Measurements from ENCODE around the gene STAT5A. TPM values are rescaled to one million over a fixed set of nuclear protein-coding genes. Genes with fewer than 3 reads are reported as not detected.
A peak's percentile ranks its signal among the peaks of the same experiment; 100 is the strongest.
"Not testable (repeated sequence)": the region's sequence is repeated elsewhere in the genome, so short reads cannot be mapped to it uniquely, and the experiment has no call there.

STAT5A gene
- polyA plus RNA-seq, result 10 to 100 TPM; 33.2 to 62.9 (median 38.2) TPM

GRCh38 chr17:42287977-42288802, at the start of gene STAT5A:
STAT5A (plus strand) TSS chr17:42288498; CDS start chr17:42289412, 914 bp downstream.
- peak within 1 kb of the TSS; percentile 91 to 96 (median 94) for H3K27ac Mint-ChIP-seq
- H3K4me1 Mint-ChIP-seq, result peaks cover 40 to 54% of the 10 kb centered on the region in 2 donors
- peak within 1 kb of the TSS; percentile 87 to 92 (median 88) for H3K4me3 Mint-ChIP-seq
- peak; percentile 84 to 85 (median 85) for DNase-seq
- H3K9me3 Mint-ChIP-seq, result no peaks in the 10 kb centered on the region
- H3K27me3 Mint-ChIP-seq (ENCODE audit: low read depth in 3 of 3), result peaks cover 1 to 2% (median 2%) of the 10 kb centered on the region in 3 donors
- H3K36me3 Mint-ChIP-seq, result peaks cover 0 to 4% (median 0%) of the 10 kb centered on the region in 3 donors

GRCh38 chr17:42239576-42239975, 48.7 kb upstream of the STAT5A start:
- peaks cover 23 to 33% of the 10 kb centered on the region in 2 donors for H3K4me1 Mint-ChIP-seq

GRCh38 chr17:42240201-42240600, 48.1 kb upstream of the STAT5A start:
- Mint-ChIP-seq H3K4me1 (peaks cover 23 to 29% of the 10 kb centered on the region in 2 donors), H3K27ac (peak overlapping the region in 2 of 6 donors; percentile 20 to 60), H3K27me3 (ENCODE audit: low read depth in 3 of 3) (peaks cover 0 to 2% (median 2%) of the 10 kb centered on the region in 3 donors), H3K4me3 (no peak overlapping the region), H3K36me3 (no peaks in the 10 kb centered on the region), H3K9me3 (no peaks in the 10 kb centered on the region)
- DNase-seq, result no peak

More at GRCh38 chr17:42239576-42239975, 48.7 kb upstream of the STAT5A start:
- H3K4me3 Mint-ChIP-seq; DNase-seq; H3K36me3 Mint-ChIP-seq; H3K27ac Mint-ChIP-seq; H3K27me3 Mint-ChIP-seq (ENCODE audit: low read depth in 3 of 3); H3K9me3 Mint-ChIP-seq: not testable (repeated sequence)

GRCh38 chr17:42240863-42241262, 47.4 kb upstream of the STAT5A start:
- not testable (repeated sequence) for DNase-seq; H3K27me3 Mint-ChIP-seq (ENCODE audit: low read depth in 3 of 3); H3K27ac Mint-ChIP-seq; H3K4me3 Mint-ChIP-seq; H3K9me3 Mint-ChIP-seq; H3K36me3 Mint-ChIP-seq
- H3K4me1 Mint-ChIP-seq, result peaks cover 25 to 29% of the 10 kb centered on the region in 2 donors

DNA sequence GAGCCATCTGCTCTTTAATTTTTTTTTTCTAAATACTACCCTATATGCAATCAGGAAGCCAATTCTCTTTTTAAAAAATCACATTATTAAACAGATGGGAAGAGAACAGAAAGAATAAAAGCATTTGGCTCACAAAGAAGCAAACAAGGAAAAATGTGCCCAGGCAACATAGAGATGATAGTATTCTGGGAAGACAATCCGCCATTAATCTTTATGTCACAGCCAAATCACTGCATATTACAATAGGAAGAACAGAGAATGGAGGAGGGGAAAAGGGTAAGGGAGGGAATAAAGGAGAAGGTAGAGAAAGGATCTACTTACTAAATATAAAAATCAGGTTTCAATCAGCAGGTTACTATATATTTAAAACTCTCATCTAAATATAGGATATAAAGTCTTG, 46.4 kb upstream of the STAT5A start:
- H3K36me3 Mint-ChIP-seq, result no peaks in the 10 kb centered on the region
- peaks cover 29 to 31% of the 10 kb centered on the region in 2 donors for H3K4me1 Mint-ChIP-seq
- H3K27ac Mint-ChIP-seq, result peak overlapping the region in 1 of 6 donors; percentile 34
- no peak for DNase-seq
- H3K9me3 Mint-ChIP-seq, result no peaks in the 10 kb centered on the region
- H3K4me3 Mint-ChIP-seq, result no peak overlapping the region
- peaks cover 2 to 3% (median 2%) of the 10 kb centered on the region in 3 donors for H3K27me3 Mint-ChIP-seq (ENCODE audit: low read depth in 3 of 3)

DNA sequence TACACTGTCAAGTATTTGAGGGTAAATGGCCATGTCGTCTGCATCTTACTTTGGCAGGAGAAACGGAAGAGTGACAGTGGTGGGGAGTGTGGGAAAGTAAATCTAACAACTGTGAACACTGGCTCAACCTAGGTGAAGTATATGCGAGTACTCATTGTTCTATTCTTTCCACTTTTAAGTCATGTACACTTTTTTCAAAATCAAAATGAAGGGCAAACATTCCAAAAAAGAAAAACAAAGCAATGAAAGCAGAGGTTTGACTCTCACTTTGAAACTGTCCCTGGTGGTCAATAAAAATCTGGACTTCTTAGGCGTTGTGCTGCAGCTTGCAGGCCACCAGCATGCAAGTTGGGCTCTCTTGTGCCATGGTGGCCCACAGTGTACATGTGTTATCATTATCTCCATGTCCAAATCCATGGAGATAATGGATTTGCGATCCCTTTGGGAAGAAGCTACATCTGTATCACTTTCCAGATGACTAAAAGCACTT, 44.8 kb upstream of the STAT5A start:
- H3K4me1 Mint-ChIP-seq, result peaks cover 39 to 45% of the 10 kb centered on the region in 2 donors
- H3K9me3 Mint-ChIP-seq, result no peaks in the 10 kb centered on the region
- no peak for DNase-seq
- no peak overlapping the region for H3K4me3 Mint-ChIP-seq
- no peaks in the 10 kb centered on the region for H3K36me3 Mint-ChIP-seq
- H3K27ac Mint-ChIP-seq, result peak overlapping the region in 4 of 6 donors; percentile 32 to 80 (median 74)
- peaks cover 2 to 3% (median 3%) of the 10 kb centered on the region in 3 donors for H3K27me3 Mint-ChIP-seq (ENCODE audit: low read depth in 3 of 3)

- H3K36me3 Mint-ChIP-seq; H3K4me3 Mint-ChIP-seq; DNase-seq; H3K9me3 Mint-ChIP-seq; H3K27me3 Mint-ChIP-seq (ENCODE audit: low read depth in 3 of 3): not testable (repeated sequence)
- Mint-ChIP-seq H3K27ac (peak overlapping the region in 5 of 6 donors; percentile 26 to 73 (median 40)), H3K4me1 (peaks cover 45 to 51% of the 10 kb centered on the region in 2 donors)
These were observed 44.2 kb upstream of the STAT5A start for GRCh38 chr17:42244116-42244515.

DNA sequence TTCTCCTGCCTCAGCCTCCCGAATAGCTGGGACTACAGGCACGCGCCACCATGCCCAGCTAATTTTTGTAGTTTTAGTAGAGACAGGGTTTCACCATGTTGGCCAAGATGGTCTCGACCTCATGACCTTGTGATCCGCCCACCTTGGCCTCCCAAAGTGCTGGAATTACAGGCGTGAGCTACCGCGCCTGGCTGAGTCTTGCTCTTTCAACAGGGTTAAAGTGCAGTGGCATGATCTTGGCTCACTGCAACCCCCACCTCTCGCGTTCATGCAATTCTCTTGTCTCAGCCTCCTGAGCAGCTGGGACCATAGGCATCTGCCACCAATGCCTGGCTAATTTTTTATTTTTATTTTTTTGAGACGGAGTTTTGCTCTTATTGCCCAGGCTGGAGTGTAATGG, 43.1 kb upstream of the STAT5A start:
- not testable (repeated sequence) for H3K27ac Mint-ChIP-seq; H3K4me3 Mint-ChIP-seq; H3K36me3 Mint-ChIP-seq; H3K9me3 Mint-ChIP-seq; DNase-seq; H3K27me3 Mint-ChIP-seq (ENCODE audit: low read depth in 3 of 3)
- peaks cover 55 to 62% of the 10 kb centered on the region in 2 donors for H3K4me1 Mint-ChIP-seq

- H3K9me3 Mint-ChIP-seq, result no peaks in the 10 kb centered on the region
- peaks cover 60 to 73% of the 10 kb centered on the region in 2 donors for H3K4me1 Mint-ChIP-seq
- H3K27me3 Mint-ChIP-seq (ENCODE audit: low read depth in 3 of 3), result peaks cover 3 to 9% (median 6%) of the 10 kb centered on the region in 3 donors
- DNase-seq, result no peak
- no peaks in the 10 kb centered on the region for H3K36me3 Mint-ChIP-seq
- peak overlapping the region; percentile 93 to 100 (median 99) for H3K27ac Mint-ChIP-seq
- H3K4me3 Mint-ChIP-seq, result peak overlapping the region in 4 of 5 donors; percentile 20 to 66 (median 40)
These were observed 41.8 kb upstream of the STAT5A start for GRCh38 chr17:42246515-42246914.

DNA sequence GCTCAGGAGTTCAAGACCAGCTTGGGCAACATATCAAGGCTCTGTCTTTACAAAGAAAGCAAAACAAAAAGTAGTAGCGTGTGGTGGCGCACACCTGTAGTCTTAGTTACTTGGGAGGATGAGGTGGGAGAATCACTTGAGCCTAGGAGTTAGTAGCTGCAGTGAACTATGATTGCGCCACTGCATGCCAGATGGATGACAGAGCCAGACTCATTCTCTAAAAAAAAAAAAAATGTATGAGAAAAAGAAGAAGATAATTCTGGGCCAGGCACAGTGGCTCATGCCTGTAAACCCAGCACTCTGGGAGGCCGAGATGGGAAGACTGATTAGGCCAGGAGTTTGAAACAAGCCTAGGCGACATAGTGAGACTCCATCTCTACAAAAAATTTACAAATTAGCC, 40.6 kb upstream of the STAT5A start:
- Mint-ChIP-seq H3K4me1 (peaks cover 60 to 65% of the 10 kb centered on the region in 2 donors), H3K27me3 (ENCODE audit: low read depth in 3 of 3) (peaks cover 2 to 9% (median 6%) of the 10 kb centered on the region in 3 donors), H3K9me3 (no peaks in the 10 kb centered on the region), H3K4me3 (peak overlapping the region; percentile 52 to 92 (median 60)), H3K36me3 (no peaks in the 10 kb centered on the region), H3K27ac (peak overlapping the region; percentile 93 to 100 (median 99))
- DNase-seq, result no peak

GRCh38 chr17:42248351-42249179, 39.7 kb upstream of the STAT5A start:
- Mint-ChIP-seq H3K36me3 (no peaks in the 10 kb centered on the region), H3K9me3 (no peaks in the 10 kb centered on the region), H3K27ac (peak overlapping the region; percentile 93 to 100 (median 99)), H3K4me1 (peaks cover 61 to 67% of the 10 kb centered on the region in 2 donors), H3K4me3 (peak overlapping the region; percentile 85 to 97 (median 89)), H3K27me3 (ENCODE audit: low read depth in 3 of 3) (peaks cover 2 to 9% (median 6%) of the 10 kb centered on the region in 3 donors)
- peak; percentile 79 to 86 (median 79) for DNase-seq

GRCh38 chr17:42249681-42250446, 38.4 kb upstream of the STAT5A start:
- peak; percentile 27 to 70 (median 43) for DNase-seq
- Mint-ChIP-seq H3K4me1 (peaks cover 54 to 64% of the 10 kb centered on the region in 2 donors), H3K27ac (peak overlapping the region; percentile 93 to 100 (median 99)), H3K36me3 (peaks cover 0 to 3% (median 0%) of the 10 kb centered on the region in 3 donors), H3K4me3 (peak overlapping the region; percentile 50 to 97 (median 72)), H3K9me3 (no peaks in the 10 kb centered on the region), H3K27me3 (ENCODE audit: low read depth in 3 of 3) (peaks cover 2 to 9% (median 4%) of the 10 kb centered on the region in 3 donors)

DNA sequence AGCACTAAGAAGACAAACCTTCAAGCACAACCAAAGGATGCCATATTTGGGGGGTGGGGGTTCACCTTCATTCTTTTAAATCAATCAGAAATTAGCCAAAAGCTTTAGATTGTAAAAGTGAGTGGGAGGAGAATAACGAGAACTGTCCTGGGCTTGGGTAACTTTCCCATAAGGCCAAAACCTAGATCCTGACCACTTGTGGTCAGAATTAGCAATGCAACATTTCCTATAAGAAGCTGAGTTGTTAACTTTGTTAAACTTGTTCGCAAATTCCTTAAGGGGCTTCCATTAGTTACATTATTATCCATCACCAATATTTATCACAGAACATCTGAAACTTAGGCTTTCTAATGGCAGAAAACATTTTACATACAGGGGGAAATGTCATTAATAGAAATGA, 37.2 kb upstream of the STAT5A start:
- Mint-ChIP-seq H3K27ac (peak overlapping the region; percentile 74 to 100 (median 96)), H3K27me3 (ENCODE audit: low read depth in 3 of 3) (peaks cover 2 to 9% (median 4%) of the 10 kb centered on the region in 3 donors), H3K4me1 (peaks cover 55 to 64% of the 10 kb centered on the region in 2 donors), H3K36me3 (peaks cover 0 to 3% (median 0%) of the 10 kb centered on the region in 3 donors), H3K9me3 (no peaks in the 10 kb centered on the region), H3K4me3 (peak overlapping the region in 1 of 5 donors; percentile 38)
- DNase-seq, result no peak
